ENCODE results near the gene DNAI2. TPM values are rescaled to one million over a fixed set of nuclear protein-coding genes. Genes with fewer than 3 reads are reported as not detected.

DNAI2 gene
- total and polyA plus RNA-seq, 9 of the 15 experiments (the other 6 are each of a cell fraction or from before 2014, with no cell fraction given) = not detected

DNA sequence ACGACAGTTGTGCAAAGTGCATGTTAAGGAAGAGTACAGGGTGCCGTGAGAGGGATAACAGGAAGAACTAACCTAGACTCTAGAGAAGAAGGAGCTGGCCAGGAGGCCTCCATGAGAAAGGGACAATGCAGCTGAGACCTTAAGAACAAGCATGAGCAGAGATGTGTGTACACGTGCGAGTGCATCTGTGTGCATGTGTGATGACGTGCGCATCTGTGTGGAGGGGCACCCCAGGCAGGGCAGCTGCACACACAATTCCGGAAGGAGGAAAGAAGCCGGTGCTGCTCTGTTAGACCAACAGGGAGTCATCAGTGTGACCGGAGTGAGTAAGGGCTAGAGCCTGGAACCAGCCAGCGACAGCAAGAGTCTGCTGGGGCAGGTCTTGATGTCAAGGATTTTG is 44.4 kb downstream of the DNAI2 start:
- H2AFZ ChIP-seq (ENCODE audit: low read depth, low read length) = no peak overlapping the region
- H3K9me1 ChIP-seq (ENCODE audit: control insufficient read depth, insufficient read depth, low read length) = no peaks in the 10 kb centered on the region
- DNase-seq (ENCODE audit: extremely low read depth in 1 of 4, low spot score in 3 of 4) (no peak), ATAC-seq (no peak), FAIRE-seq (no peak)
- H3K79me2 ChIP-seq (ENCODE audit: control insufficient read depth, insufficient read depth, low read length) = no peaks in the 10 kb centered on the region
- no peaks in the 10 kb centered on the region for H3K36me3 ChIP-seq (ENCODE audit: control insufficient read depth, insufficient read depth, low read length)
- in situ Hi-C loops (cut with MboI) (no loop called here), intact Hi-C loops (cut with micrococcal nuclease) (no loop called here)
- H3K4me2 ChIP-seq (ENCODE audit: insufficient read depth, low read length) = no peak overlapping the region
- no peak overlapping the region for H3K9ac ChIP-seq (ENCODE audit: insufficient read depth in 1 of 2, low read depth in 2 of 2, low read length in 2 of 2)
- BruUV-seq (replicated peaks) = no TSS peak
- POLR2A ChIA-PET = interaction anchor here (1.1 kb wide), 1 partner anchor 28 kb away, joined by 3 read pairs; no protein-coding TSS in a partner anchor
- peaks cover 6% of the 10 kb centered on the region; the same call in 1 of the 2 replicates for H4K20me1 ChIP-seq (replicated peaks; ENCODE audit: control insufficient read depth, insufficient read depth, low read length)
- 0 out of 2 replicates have a peak, but pooled peaks cover 2% of the 10 kb centered on the region for H3K9me3 ChIP-seq (replicated peaks; ENCODE audit: control insufficient read depth, insufficient read depth, low read depth, low read length)
- H3K27me3 ChIP-seq (ENCODE audit: control insufficient read depth in 2 of 2, insufficient read depth in 2 of 2, low read length in 2 of 2) = peaks cover 25 to 63% of the 10 kb centered on the region in 2 experiments
- 29% methylated on average over 10 of the region's 10 CpGs for WGBS (ENCODE audit: insufficient coverage, low coverage, missing lambda C conversion rate)
- H3K27ac ChIP-seq (ENCODE audit: extremely low read depth, low read depth, low read length) = no peak overlapping the region
- H3K4me1 ChIP-seq (replicated peaks in 1 of 2; ENCODE audit: control insufficient read depth in 2 of 2, insufficient read depth in 2 of 2, low read length in 2 of 2) = no peaks in the 10 kb centered on the region
- no peak overlapping the region for H3K4me3 ChIP-seq
- CTCF ChIA-PET (ENCODE audit: low intra/inter-chr PET ratio) = no interaction called here
- no peak for TF ChIP-seq SMARCB1 (IDR thresholded peaks at IDR 0.05; ENCODE audit: insufficient read length, low read depth)
- TF ChIP-seq RAD21 (CRISPR knock-in tag; conservative IDR thresholded peaks at IDR 0.05 in 1 of 2, IDR thresholded peaks at IDR 0.05 in 1 of 2) = no peak
- TF ChIP-seq ZNF165 (CRISPR knock-in tag; IDR thresholded peaks at IDR 0.05; ENCODE audit: borderline replicate concordance) = no peak
- TF ChIP-seq POLR3A (IDR thresholded peaks at IDR 0.05; ENCODE audit: borderline replicate concordance, extremely low read depth, insufficient read depth, insufficient read length) = no peak
- no peak for TF ChIP-seq ZNF217 (CRISPR knock-in tag; IDR thresholded peaks at IDR 0.05)
- no peak for TF ChIP-seq LEF1 (IDR thresholded peaks at IDR 0.05)
- TF ChIP-seq HNRNPLL (IDR thresholded peaks at IDR 0.05; ENCODE audit: low read depth, low read length, poor library complexity, severe bottlenecking) = no peak
- no peak for TF ChIP-seq KLF13 (tag; IDR thresholded peaks at IDR 0.05; ENCODE audit: borderline replicate concordance, low read depth)
- TF ChIP-seq, protein P1, sequence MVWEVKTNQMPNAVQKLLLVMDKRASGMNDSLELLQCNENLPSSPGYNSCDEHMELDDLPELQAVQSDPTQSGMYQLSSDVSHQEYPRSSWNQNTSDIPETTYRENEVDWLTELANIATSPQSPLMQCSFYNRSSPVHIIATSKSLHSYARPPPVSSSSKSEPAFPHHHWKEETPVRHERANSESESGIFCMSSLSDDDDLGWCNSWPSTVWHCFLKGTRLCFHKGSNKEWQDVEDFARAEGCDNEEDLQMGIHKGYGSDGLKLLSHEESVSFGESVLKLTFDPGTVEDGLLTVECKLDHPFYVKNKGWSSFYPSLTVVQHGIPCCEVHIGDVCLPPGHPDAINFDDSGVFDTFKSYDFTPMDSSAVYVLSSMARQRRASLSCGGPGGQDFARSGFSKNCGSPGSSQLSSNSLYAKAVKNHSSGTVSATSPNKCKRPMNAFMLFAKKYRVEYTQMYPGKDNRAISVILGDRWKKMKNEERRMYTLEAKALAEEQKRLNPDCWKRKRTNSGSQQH (CRISPR knock-in tag; IDR thresholded peaks at IDR 0.05) = no peak

All from K562 (cell line).